Middle frontal gyrus (tissue), 1 donor: ENCODE results near the gene SNURF.
"Not testable (repeated sequence)": the region's sequence is repeated elsewhere in the genome, so short reads cannot be mapped to it uniquely, and the experiment has no call there.

Experiments used
- DNase-seq: peaks from one replicate; pipeline ENCODE4 v3.0.0-alpha.2; 2015; ENCODE audit warnings: low spot score; ENCODE audit errors: extremely low spot score

Gene SNURF

GRCh38 chr15:24966364-24967103 lies 11.7 kb downstream of the SNURF start:
- no peak for DNase-seq

GRCh38 chr15:24971052-24971451 lies 16.3 kb downstream of the SNURF start:
- DNase-seq, result no peak

- DNase-seq, result no peak
Observed at GRCh38 chr15:24971772-24972171, 17.0 kb downstream of the SNURF start.

GRCh38 chr15:24972707-24973106 lies 17.9 kb downstream of the SNURF start:
- DNase-seq, result not testable (repeated sequence)

GRCh38 chr15:24976932-24977331 lies 22.1 kb downstream of the SNURF start:
- DNase-seq, result no peak

- DNase-seq, result no peak
Observed at GRCh38 chr15:24977686-24978085, 22.9 kb downstream of the SNURF start.

- no peak for DNase-seq
Observed at GRCh38 chr15:24985224-24985623, 30.4 kb downstream of the SNURF start.

GRCh38 chr15:24986653-24987052 lies 31.9 kb downstream of the SNURF start:
- no peak for DNase-seq
